ENCODE data around the gene OSBPL6. TPM values are rescaled to one million over a fixed set of nuclear protein-coding genes. Genes with fewer than 3 reads are reported as not detected.

Gene OSBPL6
- total and polyA plus RNA-seq, 2 of the 13 experiments (the other 11 are each of a cell fraction or from before 2014, with no cell fraction given) = 0.03 to 0.11 TPM

- peak; percentile 58 for TF ChIP-seq ARID5B (CRISPR knock-in tag; IDR thresholded peaks at IDR 0.05)
- no peak for TF ChIP-seq NR1H2 (CRISPR knock-in tag; IDR thresholded peaks at IDR 0.05; ENCODE audit: borderline replicate concordance, low read depth)
- 0 out of 2 replicates have a peak, but pooled peaks have one; percentile 51 for TF ChIP-seq THYN1 (CRISPR knock-in tag; IDR thresholded peaks at IDR 0.05; ENCODE audit: borderline replicate concordance, low read depth)
- no peak for TF ChIP-seq ARNT (IDR thresholded peaks at IDR 0.05)
- no peak for TF ChIP-seq ATF3 (CRISPR knock-in tag; IDR thresholded peaks at IDR 0.05)
- TF ChIP-seq THAP11 (CRISPR knock-in tag; IDR thresholded peaks at IDR 0.05) = no peak
- TF ChIP-seq ATF7-NPFF (CRISPR knock-in tag; IDR thresholded peaks at IDR 0.05; ENCODE audit: low read depth) = no peak
- peak; percentile 72; the same call in 1 of the 2 replicates for TF ChIP-seq HMG20A (CRISPR knock-in tag; IDR thresholded peaks at IDR 0.05; ENCODE audit: borderline replicate concordance)
- TF ChIP-seq TEAD3 (CRISPR knock-in tag; optimal IDR thresholded peaks at IDR 0.05; ENCODE audit: borderline replicate concordance) = peak; percentile 26
- TF ChIP-seq ZEB1 (IDR thresholded peaks at IDR 0.05; ENCODE audit: insufficient replicate concordance, low read depth) = no peak
- TF ChIP-seq MYNN (CRISPR knock-in tag; IDR thresholded peaks at IDR 0.05; ENCODE audit: low read depth) = no peak
- no peak for TF ChIP-seq YY1 (IDR thresholded peaks at IDR 0.05; ENCODE audit: insufficient read depth, insufficient replicate concordance, low read depth, low read length)
- no peak for TF ChIP-seq POLR2G (IDR thresholded peaks at IDR 0.05; ENCODE audit: low read depth, low read length)
- TF ChIP-seq HOXA5 (CRISPR knock-in tag; IDR thresholded peaks at IDR 0.05) = no peak
- TF ChIP-seq ZNF7 (CRISPR knock-in tag; IDR thresholded peaks at IDR 0.05) = no peak
- no peak for TF ChIP-seq ZNF234 (CRISPR knock-in tag; conservative IDR thresholded peaks at IDR 0.05)
- TF ChIP-seq FLYWCH1 (CRISPR knock-in tag; IDR thresholded peaks at IDR 0.05) = no peak
- no peak for TF ChIP-seq SKIL (CRISPR knock-in tag; IDR thresholded peaks at IDR 0.05; ENCODE audit: borderline replicate concordance)
- no peak for TF ChIP-seq ZFP91 (CRISPR knock-in tag; IDR thresholded peaks at IDR 0.05; ENCODE audit: borderline replicate concordance)
- peak; percentile 27; the same call in 1 of the 2 replicates for TF ChIP-seq HNF4A (CRISPR knock-in tag; IDR thresholded peaks at IDR 0.05)
- TF ChIP-seq MAZ (IDR thresholded peaks at IDR 0.05; ENCODE audit: borderline replicate concordance, low read depth, low read length) = no peak
- TF ChIP-seq MAZ (CRISPR knock-in tag; IDR thresholded peaks at IDR 0.05; ENCODE audit: low read depth) = no peak
- TF ChIP-seq ZNF441 (CRISPR knock-in tag; IDR thresholded peaks at IDR 0.05; ENCODE audit: borderline replicate concordance) = peak; percentile 28; the same call in 1 of the 2 replicates
- 0 out of 2 replicates have a peak, but pooled peaks have one; percentile 4 for TF ChIP-seq CREM (IDR thresholded peaks at IDR 0.05)
- no peak for TF ChIP-seq CREM (CRISPR knock-in tag; IDR thresholded peaks at IDR 0.05)
These were observed 42.3 kb upstream of the OSBPL6 start (continued) for GRCh38 chr2:178152033-178152432.
